ENCODE data around the gene ALDH4A1. TPM values are rescaled to one million over a fixed set of nuclear protein-coding genes. Genes with fewer than 3 reads are reported as not detected.
A peak's percentile ranks its signal among the peaks of the same experiment; 100 is the strongest.

The ALDH4A1 gene
- total RNA-seq, 1 donor from 2014 or later: 11.7 TPM

DNA sequence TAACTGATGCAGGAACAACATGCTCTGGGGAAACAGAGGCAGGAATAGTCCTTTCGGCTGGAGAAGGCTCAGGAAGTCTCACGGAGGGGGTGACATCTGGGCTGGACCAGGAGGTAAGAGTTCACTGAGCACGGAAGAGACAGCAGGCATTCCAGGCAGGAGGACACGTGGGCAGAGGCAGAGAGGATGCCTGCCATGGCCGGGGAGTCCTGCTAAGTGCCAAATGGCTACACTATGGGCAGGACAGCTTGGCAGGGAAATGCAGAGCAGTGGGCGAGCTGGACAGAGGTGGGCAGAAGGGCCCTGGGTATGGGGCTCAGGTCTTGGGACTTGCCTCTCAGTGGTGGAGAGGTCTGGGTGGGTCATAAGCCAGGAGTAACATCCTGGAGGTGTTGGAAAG is 17.6 kb downstream of the ALDH4A1 start:
- no peak overlapping the region for H3K27ac ChIP-seq
- ATAC-seq: no peak
- peaks cover 10% of the 10 kb centered on the region for H3K36me3 ChIP-seq
- H3K4me3 ChIP-seq: no peak overlapping the region
- H3K4me1 ChIP-seq: no peaks in the 10 kb centered on the region
- TF ChIP-seq, protein P1, sequence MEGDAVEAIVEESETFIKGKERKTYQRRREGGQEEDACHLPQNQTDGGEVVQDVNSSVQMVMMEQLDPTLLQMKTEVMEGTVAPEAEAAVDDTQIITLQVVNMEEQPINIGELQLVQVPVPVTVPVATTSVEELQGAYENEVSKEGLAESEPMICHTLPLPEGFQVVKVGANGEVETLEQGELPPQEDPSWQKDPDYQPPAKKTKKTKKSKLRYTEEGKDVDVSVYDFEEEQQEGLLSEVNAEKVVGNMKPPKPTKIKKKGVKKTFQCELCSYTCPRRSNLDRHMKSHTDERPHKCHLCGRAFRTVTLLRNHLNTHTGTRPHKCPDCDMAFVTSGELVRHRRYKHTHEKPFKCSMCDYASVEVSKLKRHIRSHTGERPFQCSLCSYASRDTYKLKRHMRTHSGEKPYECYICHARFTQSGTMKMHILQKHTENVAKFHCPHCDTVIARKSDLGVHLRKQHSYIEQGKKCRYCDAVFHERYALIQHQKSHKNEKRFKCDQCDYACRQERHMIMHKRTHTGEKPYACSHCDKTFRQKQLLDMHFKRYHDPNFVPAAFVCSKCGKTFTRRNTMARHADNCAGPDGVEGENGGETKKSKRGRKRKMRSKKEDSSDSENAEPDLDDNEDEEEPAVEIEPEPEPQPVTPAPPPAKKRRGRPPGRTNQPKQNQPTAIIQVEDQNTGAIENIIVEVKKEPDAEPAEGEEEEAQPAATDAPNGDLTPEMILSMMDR (IDR thresholded peaks at IDR 0.05): no peak
- DNase-seq: no peak
- intact Hi-C loops (cut with DNase I): no loop called here
- no peaks in the 10 kb centered on the region for H3K27me3 ChIP-seq (ENCODE audit: low read depth)
- no peaks in the 10 kb centered on the region for H3K9me3 ChIP-seq

DNA sequence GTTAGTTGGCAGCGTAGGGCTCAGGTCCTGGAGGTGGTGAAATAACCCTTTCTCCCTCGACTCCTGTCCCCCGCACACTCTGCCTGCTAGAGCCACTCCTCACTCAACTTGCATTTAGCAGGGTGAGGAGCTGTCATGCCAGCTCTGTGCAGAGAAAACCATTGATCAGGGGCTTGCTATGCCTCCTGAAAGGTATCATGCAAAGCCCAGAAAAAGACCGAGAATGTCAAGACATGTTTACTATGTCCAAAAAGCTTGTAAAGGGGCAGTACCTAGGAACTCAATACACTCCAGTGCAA is 18.0 kb downstream of the ALDH4A1 start:
- Histone ChIP-seq H3K27ac (no peak overlapping the region), H3K27me3 (ENCODE audit: low read depth) (no peaks in the 10 kb centered on the region), H3K36me3 (peaks cover 10% of the 10 kb centered on the region), H3K4me1 (no peaks in the 10 kb centered on the region), H3K9me3 (no peaks in the 10 kb centered on the region), H3K4me3 (no peak overlapping the region)
- DNase-seq (no peak), ATAC-seq (no peak)
- intact Hi-C loops (cut with DNase I): no loop called here
- TF ChIP-seq, protein P1 (IDR thresholded peaks at IDR 0.05): no peak

DNA sequence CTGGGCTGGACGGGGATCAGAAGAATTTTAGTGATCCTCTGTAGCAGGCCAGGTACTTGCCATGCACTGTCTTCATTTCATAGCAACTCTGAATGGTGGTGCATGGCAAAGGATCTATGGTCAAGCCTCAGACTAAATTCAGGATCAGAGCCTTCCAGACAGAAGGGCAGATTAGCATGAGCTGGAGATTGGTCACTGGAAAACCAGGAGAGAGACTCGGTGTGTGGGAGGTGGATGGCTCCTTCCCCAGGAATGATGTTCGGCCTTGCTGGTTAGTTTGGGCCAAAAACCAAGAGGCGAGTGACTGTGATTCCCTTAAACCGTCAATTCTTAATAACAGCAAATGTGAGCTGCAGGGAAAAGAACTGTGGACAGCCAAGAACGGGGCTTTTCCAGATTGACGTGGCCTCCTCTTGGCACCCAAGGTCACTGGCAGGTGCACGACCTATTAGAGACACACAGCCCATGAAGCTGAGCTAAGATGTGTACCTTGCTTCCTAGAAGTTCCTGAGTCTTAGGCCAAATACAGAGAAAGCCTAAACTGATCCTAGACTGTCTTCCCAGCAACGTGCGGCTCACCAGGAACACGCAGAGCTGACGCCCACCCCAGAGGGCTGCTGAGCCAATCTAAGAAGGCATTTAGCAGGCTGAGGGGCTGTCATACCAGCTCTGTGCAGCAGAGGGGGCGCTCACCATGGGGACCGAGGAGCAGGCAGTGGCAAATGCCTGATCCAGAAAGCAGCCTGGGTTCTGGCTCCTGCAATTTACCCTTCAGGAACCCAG is 18.5 kb downstream of the ALDH4A1 start:
- Histone ChIP-seq H3K27ac (no peak overlapping the region), H3K4me1 (no peaks in the 10 kb centered on the region), H3K27me3 (ENCODE audit: low read depth) (no peaks in the 10 kb centered on the region), H3K9me3 (no peaks in the 10 kb centered on the region), H3K36me3 (peaks cover 10% of the 10 kb centered on the region), H3K4me3 (no peak overlapping the region)
- TF ChIP-seq, protein P1 (IDR thresholded peaks at IDR 0.05): peak; percentile 92
- DNase-seq: peak; percentile 77
- ATAC-seq: peak; percentile 75 to 80
- intact Hi-C loops (cut with DNase I): no loop called here

DNA sequence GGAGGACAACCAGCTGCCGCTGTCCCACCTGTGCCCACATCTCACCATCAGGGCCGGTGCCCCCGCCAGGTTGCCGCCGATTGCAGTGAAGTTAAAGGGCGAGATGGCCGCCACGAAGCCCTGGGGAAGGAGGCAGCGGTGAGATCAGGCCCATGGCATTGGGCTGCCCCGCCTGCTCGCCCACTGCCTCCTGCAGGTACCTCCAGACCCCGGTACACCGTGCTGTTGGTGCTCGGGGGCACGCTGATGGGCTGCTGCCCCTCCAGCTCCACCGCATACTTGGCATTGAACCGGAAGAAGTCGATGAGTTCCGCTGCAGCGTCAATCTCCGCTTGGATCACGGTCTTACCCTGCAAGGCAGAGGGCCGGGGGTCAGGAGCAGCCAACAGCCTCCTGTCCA is 19.3 kb downstream of the ALDH4A1 start:
- TF ChIP-seq, protein P1 (IDR thresholded peaks at IDR 0.05): no peak
- ATAC-seq: no peak
- H3K9me3 ChIP-seq: no peaks in the 10 kb centered on the region
- H3K27me3 ChIP-seq (ENCODE audit: low read depth): no peaks in the 10 kb centered on the region
- H3K27ac ChIP-seq: no peak overlapping the region
- intact Hi-C loops (cut with DNase I): no loop called here
- H3K36me3 ChIP-seq: peaks cover 10% of the 10 kb centered on the region
- H3K4me1 ChIP-seq: no peaks in the 10 kb centered on the region
- no peak overlapping the region for H3K4me3 ChIP-seq
- DNase-seq: no peak

DNA sequence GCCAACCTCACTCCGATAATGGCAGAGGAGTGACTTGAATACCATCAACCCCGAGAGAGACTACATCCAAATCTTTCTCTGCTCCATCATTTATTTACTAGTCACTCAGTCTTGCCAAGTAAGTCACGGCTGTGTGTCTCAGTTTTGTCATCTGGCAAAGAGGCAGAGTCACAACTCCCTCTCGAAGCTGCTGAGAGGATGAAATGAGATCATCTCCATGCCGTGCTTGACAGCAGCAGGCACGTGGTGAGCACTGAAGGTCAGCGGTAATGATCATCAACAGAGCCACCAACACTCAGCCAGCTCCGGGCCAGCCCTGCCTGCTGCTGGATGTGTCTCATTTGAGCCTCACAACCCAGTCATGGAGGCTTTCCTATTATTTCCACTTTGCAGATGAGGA is 19.9 kb downstream of the ALDH4A1 start:
- Histone ChIP-seq H3K4me1 (no peaks in the 10 kb centered on the region), H3K27ac (no peak overlapping the region)

More for the DNA sequence above, 19.9 kb downstream of the ALDH4A1 start:
- TF ChIP-seq, protein P1 (IDR thresholded peaks at IDR 0.05): no peak
- ATAC-seq (no peak), DNase-seq (no peak)
- intact Hi-C loops (cut with DNase I): no loop called here
- Histone ChIP-seq H3K36me3 (peaks cover 10% of the 10 kb centered on the region), H3K9me3 (no peaks in the 10 kb centered on the region), H3K27me3 (ENCODE audit: low read depth) (no peaks in the 10 kb centered on the region), H3K4me3 (no peak overlapping the region)
